ENCODE data around the gene WNT7B. TPM values are rescaled to one million over a fixed set of nuclear protein-coding genes. Genes with fewer than 3 reads are reported as not detected.

Gene WNT7B
- total RNA-seq, 6 experiments from 2014 or later: 0.07 to 0.14 (median 0.09) TPM; not detected in 1

- DNase-seq: no peak
- no peaks in the 10 kb centered on the region; the same call in 1 of the 2 replicates for H3K4me1 Mint-ChIP-seq (ENCODE audit: low read depth)
- no peak overlapping the region for H3K27ac Mint-ChIP-seq
- H3K4me3 Mint-ChIP-seq: no peak overlapping the region
- peaks cover 20% of the 10 kb centered on the region for H3K27me3 Mint-ChIP-seq (ENCODE audit: insufficient read depth)
- TF ChIP-seq CTCF (IDR thresholded peaks at IDR 0.05): no peak
- H3K9me3 Mint-ChIP-seq: no peaks in the 10 kb centered on the region
- no peaks in the 10 kb centered on the region for H3K36me3 Mint-ChIP-seq (ENCODE audit: low read depth)
Measured at GRCh38 chr22:45891471-45891995, 85.4 kb downstream of the WNT7B start.

- Mint-ChIP-seq H3K4me3 (no peak overlapping the region), H3K4me1 (ENCODE audit: low read depth) (no peaks in the 10 kb centered on the region; the same call in 1 of the 2 replicates), H3K36me3 (ENCODE audit: low read depth) (no peaks in the 10 kb centered on the region), H3K9me3 (no peaks in the 10 kb centered on the region), H3K27me3 (ENCODE audit: insufficient read depth) (peaks cover 20% of the 10 kb centered on the region), H3K27ac (no peak overlapping the region)
- TF ChIP-seq CTCF (IDR thresholded peaks at IDR 0.05): no peak
- no peak for DNase-seq
Measured at GRCh38 chr22:45891021-45891421, 85.9 kb downstream of the WNT7B start.

- H3K36me3 Mint-ChIP-seq (ENCODE audit: low read depth): no peaks in the 10 kb centered on the region
- no peaks in the 10 kb centered on the region; the same call in 1 of the 2 replicates for H3K4me1 Mint-ChIP-seq (ENCODE audit: low read depth)
- H3K27me3 Mint-ChIP-seq (ENCODE audit: insufficient read depth): peaks cover 20% of the 10 kb centered on the region
- H3K9me3 Mint-ChIP-seq: no peaks in the 10 kb centered on the region
- no peak for TF ChIP-seq CTCF (IDR thresholded peaks at IDR 0.05)
- DNase-seq: no peak
- no peak overlapping the region for H3K27ac Mint-ChIP-seq
- H3K4me3 Mint-ChIP-seq: no peak overlapping the region
Measured at GRCh38 chr22:45890351-45890635, 86.7 kb downstream of the WNT7B start.

- Mint-ChIP-seq H3K27ac (no peak overlapping the region), H3K27me3 (ENCODE audit: insufficient read depth) (peaks cover 23% of the 10 kb centered on the region), H3K4me3 (no peak overlapping the region), H3K9me3 (no peaks in the 10 kb centered on the region), H3K36me3 (ENCODE audit: low read depth) (no peaks in the 10 kb centered on the region), H3K4me1 (ENCODE audit: low read depth) (no peaks in the 10 kb centered on the region; the same call in 1 of the 2 replicates)
- no peak for TF ChIP-seq CTCF (IDR thresholded peaks at IDR 0.05)
- DNase-seq: no peak
Measured at GRCh38 chr22:45889539-45890350, 87.2 kb downstream of the WNT7B start.

DNA sequence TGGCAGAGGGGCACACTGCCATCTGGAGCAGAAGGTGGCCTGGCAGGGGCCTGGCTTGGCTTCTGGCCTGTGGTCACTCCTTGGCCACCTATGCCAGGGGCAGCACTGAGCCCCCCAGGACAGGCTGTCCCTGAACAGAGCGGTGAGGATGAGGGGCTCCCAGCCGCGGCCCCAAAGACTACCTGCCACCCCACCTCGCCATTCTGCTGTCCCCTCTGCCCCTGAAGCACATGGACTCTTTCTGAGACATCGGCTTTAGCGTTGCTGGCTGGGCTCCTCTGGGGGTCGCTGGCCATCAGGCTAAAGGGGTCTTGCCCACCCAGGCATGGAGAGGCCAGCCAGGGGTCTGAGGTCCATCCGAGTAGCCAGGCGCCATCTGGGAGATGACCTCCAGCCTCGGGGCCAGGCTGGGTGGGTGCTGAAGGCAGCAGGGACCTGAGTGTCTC lies 87.8 kb downstream of the WNT7B start:
- Mint-ChIP-seq H3K9me3 (no peaks in the 10 kb centered on the region), H3K36me3 (ENCODE audit: low read depth) (no peaks in the 10 kb centered on the region), H3K4me1 (ENCODE audit: low read depth) (no peaks in the 10 kb centered on the region; the same call in 1 of the 2 replicates), H3K4me3 (no peak overlapping the region), H3K27me3 (ENCODE audit: insufficient read depth) (peaks cover 22% of the 10 kb centered on the region), H3K27ac (no peak overlapping the region)
- TF ChIP-seq CTCF (IDR thresholded peaks at IDR 0.05): no peak
- no peak for DNase-seq
